GM12892 (cell line): ENCODE data around the gene KAT14.
"Not testable (repeated sequence)": the region's sequence is repeated elsewhere in the genome, so short reads cannot be mapped to it uniquely, and the experiment has no call there.

ENCODE experiments used
- DNase-seq: peaks from one replicate; pipeline ENCODE4 v3.0.0; 2011; ENCODE audit not compliant: insufficient read length
- FAIRE-seq: peaks from 2 replicates; lab custom pipeline; 2011; peaks lifted over from hg19 to GRCh38; lab: Jason Lieb, UNC
- POLR2A ChIP-seq: IDR thresholded peaks from 2 replicates; pipeline ENCODE4 v1.6.1; 2011; ENCODE audit warnings: low read depth, low read length, control low read depth
- POLR2AphosphoS5 ChIP-seq: IDR thresholded peaks from 2 replicates; pipeline ENCODE4 v1.6.1; 2011; ENCODE audit warnings: low read depth, low read length, control low read depth
- TAF1 ChIP-seq: IDR thresholded peaks from 2 replicates; pipeline ENCODE4 v1.6.1; 2011; ENCODE audit warnings: low read depth, mild to moderate bottlenecking, control low read depth, low read length, borderline replicate concordance

KAT14 gene

GRCh38 chr20:18166241-18166881, 28.7 kb downstream of the KAT14 start:
- TF ChIP-seq POLR2A (no peak), TAF1 (no peak), POLR2AphosphoS5 (no peak)
- FAIRE-seq (no peak), DNase-seq (no peak)

GRCh38 chr20:18166950-18167349, 29.3 kb downstream of the KAT14 start:
- no peak for DNase-seq
- no peak for FAIRE-seq
- TF ChIP-seq POLR2AphosphoS5, result no peak
- no peak for TF ChIP-seq POLR2A
- TF ChIP-seq TAF1, result no peak

- TF ChIP-seq TAF1 (no peak), POLR2AphosphoS5 (no peak), POLR2A (no peak)
- FAIRE-seq, result no peak
Measured at GRCh38 chr20:18172379-18172778, 34.7 kb downstream of the KAT14 start.

GRCh38 chr20:18174906-18175683, 37.4 kb downstream of the KAT14 start:
- no peak for DNase-seq
- no peak for FAIRE-seq
- no peak for TF ChIP-seq POLR2AphosphoS5
- no peak for TF ChIP-seq TAF1
- no peak for TF ChIP-seq POLR2A

More at GRCh38 chr20:18172379-18172778, 34.7 kb downstream of the KAT14 start:
- DNase-seq, result no peak

GRCh38 chr20:18176318-18176785, 38.7 kb downstream of the KAT14 start:
- FAIRE-seq, result no peak
- no peak for TF ChIP-seq POLR2A
- TF ChIP-seq POLR2AphosphoS5, result no peak
- no peak for TF ChIP-seq TAF1
- no peak for DNase-seq

DNA sequence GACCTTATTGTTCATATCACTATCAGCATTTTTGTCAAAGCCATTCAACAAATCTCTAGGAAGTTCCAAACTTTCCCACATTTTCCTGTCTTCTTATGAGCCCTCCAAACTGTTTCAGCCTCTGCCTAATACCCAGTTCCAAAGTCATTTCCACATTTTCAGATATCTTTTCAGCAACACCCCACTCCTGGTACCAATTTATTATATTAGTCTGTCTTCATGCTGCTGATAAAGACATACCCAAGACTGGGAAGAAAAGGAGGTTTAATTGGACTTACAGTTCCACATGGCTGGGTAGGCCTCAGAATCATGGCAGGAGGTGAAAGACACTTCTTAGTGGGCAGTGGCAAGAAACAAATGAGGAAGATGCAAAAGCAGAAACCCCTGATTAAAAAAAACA, 42.7 kb downstream of the KAT14 start:
- not testable (repeated sequence) for DNase-seq, FAIRE-seq

GRCh38 chr20:18180815-18181214, 43.2 kb downstream of the KAT14 start:
- DNase-seq (no peak), FAIRE-seq (no peak)
- no peak for TF ChIP-seq POLR2AphosphoS5
- no peak for TF ChIP-seq TAF1
- no peak for TF ChIP-seq POLR2A

- DNase-seq (no peak), FAIRE-seq (no peak)
- no peak for TF ChIP-seq POLR2AphosphoS5
- no peak for TF ChIP-seq POLR2A
- TF ChIP-seq TAF1, result no peak
Measured at GRCh38 chr20:18187020-18187419, 49.4 kb downstream of the KAT14 start.

DNA sequence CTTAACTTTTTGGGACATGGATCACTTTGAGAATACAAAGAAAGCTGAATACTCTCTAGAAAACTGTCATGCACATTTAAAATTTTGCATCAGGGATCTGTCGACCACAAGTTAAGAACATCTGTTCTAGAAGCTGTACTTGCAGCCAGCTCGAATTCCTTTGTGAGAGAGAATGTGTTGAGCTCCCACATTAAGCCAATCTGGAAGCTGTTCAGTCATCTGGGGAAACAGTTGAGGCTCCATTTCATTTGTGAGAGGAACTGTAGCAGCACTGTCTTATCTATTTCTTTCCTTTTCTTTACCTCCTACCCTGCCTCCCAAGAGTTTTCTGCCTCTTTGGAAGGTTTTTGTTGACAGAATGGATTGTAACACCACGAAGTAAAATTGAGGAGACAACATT, 50.8 kb downstream of the KAT14 start:
- no peak for DNase-seq
- FAIRE-seq, result no peak
- TF ChIP-seq POLR2A, result no peak
- no peak for TF ChIP-seq TAF1
- TF ChIP-seq POLR2AphosphoS5, result no peak

DNA sequence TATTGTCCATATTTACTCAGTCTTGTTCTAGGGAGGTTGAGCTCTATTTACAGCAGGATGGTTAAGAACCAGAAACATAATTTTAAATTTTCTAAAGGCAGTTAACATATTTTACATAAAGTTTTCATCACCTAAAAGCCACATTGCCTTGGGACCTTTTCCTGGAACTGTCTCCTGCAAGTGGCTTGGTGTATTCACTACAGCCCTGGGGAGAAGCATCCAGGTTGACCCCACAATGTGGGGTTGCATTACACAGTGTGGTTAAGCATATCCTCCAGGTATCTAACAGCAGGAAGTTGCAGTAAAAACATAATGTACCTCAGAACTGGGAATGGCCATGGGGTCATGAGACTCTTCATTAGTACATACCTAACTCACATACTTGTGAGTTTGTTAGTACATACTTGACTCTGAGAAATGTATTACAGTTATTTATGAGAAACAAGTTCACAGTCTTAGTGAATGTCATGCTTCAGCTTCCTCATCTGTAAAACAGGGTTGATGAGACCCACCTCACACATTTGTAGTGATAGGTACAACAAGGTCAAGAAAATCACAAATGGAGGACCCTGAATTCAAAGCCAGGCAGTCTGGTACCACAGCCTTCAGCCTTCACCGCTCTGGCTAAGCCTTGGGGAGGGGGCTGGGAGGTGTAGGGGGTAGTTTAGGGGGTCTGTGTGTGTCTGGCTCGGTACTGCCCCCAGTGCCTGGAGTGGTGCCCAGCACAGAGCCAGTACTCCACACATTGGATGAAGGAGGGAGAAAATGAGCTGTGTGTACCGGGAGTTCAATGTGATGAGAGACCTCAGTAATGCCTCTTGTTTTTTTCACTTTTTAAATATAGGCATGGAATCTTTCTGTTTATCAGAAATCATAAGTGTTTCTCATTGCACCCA, 52.9 kb downstream of the KAT14 start:
- no peak for FAIRE-seq
- DNase-seq, result no peak
- TF ChIP-seq TAF1 (no peak), POLR2A (no peak), POLR2AphosphoS5 (no peak)

- TF ChIP-seq POLR2A, result no peak
- TF ChIP-seq POLR2AphosphoS5, result no peak
- no peak for TF ChIP-seq TAF1
- DNase-seq (no peak), FAIRE-seq (no peak)
Measured at GRCh38 chr20:18191306-18191705, 53.6 kb downstream of the KAT14 start.

- not testable (repeated sequence) for DNase-seq, FAIRE-seq
Measured at GRCh38 chr20:18194461-18194860, 56.8 kb downstream of the KAT14 start.
